Pulmonary artery endothelial cell (primary cell): ENCODE data around the gene STIM1. TPM values are rescaled to one million over a fixed set of nuclear protein-coding genes. Genes with fewer than 3 reads are reported as not detected.
"Not testable (repeated sequence)": the region's sequence is repeated elsewhere in the genome, so short reads cannot be mapped to it uniquely, and the experiment has no call there.

Source experiments
- DNase-seq: peaks from one replicate; pipeline ENCODE4 v3.0.0-alpha.2; 2011; ENCODE audit warnings: low read depth, low spot score
- total RNA-seq: library from RNA; depleted of rRNA; stranded (reverse); fragments of >200 nt; gene quantifications from 2 replicates; pipeline ENCODE4 v1.2.3, GENCODE V29; 2014

The STIM1 gene
- total RNA-seq = 23.4 and 31.6 TPM in 2 replicates

- peak; percentile 75 for DNase-seq
Observed at GRCh38 chr11:3854977-3855807, at the start of gene STIM1. Gene STIM1 (plus strand): TSS chr11:3855664. CDS start chr11:3856271, 607 bp downstream.

- no peak for DNase-seq
Observed at GRCh38 chr11:3807909-3808860, 47.3 kb upstream of the STIM1 start, which contains the start of gene PGAP2. Gene PGAP2 (plus strand): TSS chr11:3808560. CDS start chr11:3811260, 2,700 bp downstream.

GRCh38 chr11:3808861-3809623, 46.4 kb upstream of the STIM1 start:
- DNase-seq = no peak

GRCh38 chr11:3809624-3809928, 45.9 kb upstream of the STIM1 start:
- DNase-seq = no peak

- DNase-seq = no peak
Observed at GRCh38 chr11:3810446-3810845, 45.0 kb upstream of the STIM1 start.

- no peak for DNase-seq
Observed at GRCh38 chr11:3810951-3811350, 44.5 kb upstream of the STIM1 start.

GRCh38 chr11:3814832-3815231, 40.6 kb upstream of the STIM1 start:
- not testable (repeated sequence) for DNase-seq

GRCh38 chr11:3815845-3816244, 39.6 kb upstream of the STIM1 start:
- no peak for DNase-seq

GRCh38 chr11:3816673-3817072, 38.8 kb upstream of the STIM1 start:
- DNase-seq = no peak

- DNase-seq = no peak
Observed at GRCh38 chr11:3817181-3817800, 38.2 kb upstream of the STIM1 start.

GRCh38 chr11:3820971-3821370, 34.5 kb upstream of the STIM1 start:
- DNase-seq = no peak

- DNase-seq = no peak
Observed at GRCh38 chr11:3822312-3822711, 33.2 kb upstream of the STIM1 start.

GRCh38 chr11:3823303-3823702, 32.2 kb upstream of the STIM1 start:
- DNase-seq = no peak

- no peak for DNase-seq
Observed at GRCh38 chr11:3823762-3824506, 31.5 kb upstream of the STIM1 start.

GRCh38 chr11:3824714-3825472, 30.6 kb upstream of the STIM1 start:
- no peak for DNase-seq

GRCh38 chr11:3825473-3826154, 29.9 kb upstream of the STIM1 start:
- DNase-seq = no peak

GRCh38 chr11:3826721-3827120, 28.7 kb upstream of the STIM1 start:
- DNase-seq = no peak

- no peak for DNase-seq
Observed at GRCh38 chr11:3827434-3828186, 27.9 kb upstream of the STIM1 start.
